K562 treated with DMSO at 1 percent for 48 hours (cell line): Measurements from ENCODE around the gene DNAJC24. TPM values are rescaled to one million over a fixed set of nuclear protein-coding genes. Genes with fewer than 3 reads are reported as not detected.

Source experiments
- total RNA-seq: library from RNA; unstranded; fragments of 300-600 nt; gene quantifications from 2 replicates; pipeline ENCODE4 v1.2.3, GENCODE V29; 2022; ENCODE audit warnings: low replicate concordance; ENCODE audit errors: extremely low read depth

The DNAJC24 gene, protein sequence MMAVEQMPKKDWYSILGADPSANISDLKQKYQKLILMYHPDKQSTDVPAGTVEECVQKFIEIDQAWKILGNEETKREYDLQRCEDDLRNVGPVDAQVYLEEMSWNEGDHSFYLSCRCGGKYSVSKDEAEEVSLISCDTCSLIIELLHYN
- total RNA-seq: not detected in 2 replicates

DNA sequence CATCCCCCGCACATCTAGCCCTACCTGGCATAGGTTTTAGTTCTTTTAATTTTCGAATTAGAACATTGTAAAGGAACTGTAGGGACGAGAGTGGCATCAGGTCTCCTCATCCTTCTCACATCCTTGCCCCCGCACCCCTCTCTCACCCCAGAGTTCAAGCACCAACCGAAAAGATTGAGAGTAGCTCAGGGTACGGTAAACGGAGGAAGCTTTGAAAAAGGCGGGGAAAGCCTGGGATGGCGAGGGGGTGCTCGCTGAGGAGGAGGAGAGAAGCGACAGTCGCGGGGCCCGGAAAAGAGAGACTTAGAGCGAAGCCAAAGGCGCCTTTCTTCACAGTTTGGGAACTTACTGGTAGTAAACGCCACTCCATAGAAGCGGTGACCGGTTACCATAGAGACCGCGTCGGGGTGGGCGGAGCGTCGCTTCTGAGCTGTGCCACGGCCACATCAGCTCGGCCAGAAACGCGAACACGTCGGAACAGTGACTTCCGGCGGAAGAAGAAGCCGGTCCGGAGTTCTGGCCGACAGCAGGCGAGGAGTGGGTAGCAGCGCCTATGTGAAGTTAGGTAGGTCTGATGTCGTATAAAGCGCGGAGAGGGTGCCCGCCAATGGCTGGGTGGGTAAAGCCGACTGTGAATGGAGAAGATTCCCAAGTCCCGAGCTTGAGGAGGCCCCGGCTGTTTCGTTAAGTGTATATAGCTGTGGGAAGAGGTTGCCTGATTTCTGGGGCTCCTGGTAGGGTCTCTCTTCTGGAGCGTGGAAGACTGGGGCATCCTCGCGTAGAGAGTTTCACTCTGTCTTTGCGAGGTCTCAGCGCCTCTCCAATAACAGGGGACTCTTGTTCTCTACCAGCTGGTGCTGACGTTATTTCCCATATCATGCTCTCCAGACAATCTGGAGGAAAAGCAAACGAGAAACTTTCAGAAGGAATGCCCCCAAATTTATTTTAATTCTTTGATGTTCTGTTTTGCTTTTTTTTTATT lies at the start of gene DNAJC24, which contains the start of gene DCDC1:
TSS of gene DNAJC24 (plus strand) at position 513 of the 982 bp plus-strand sequence. CDS start 889 bp downstream, outside the sequence.
TSS of gene DCDC1 (minus strand) at position 392 of the 982 bp plus-strand sequence. CDS start 41,459 bp downstream, outside the sequence.

Other genes starting within 250 kb of the DNAJC24 start
- not detected in 2 replicates for gene DCDC1, start 121 bp upstream of the DNAJC24 start, total RNA-seq
- gene IMMP1L, start 139.8 kb downstream of the DNAJC24 start, total RNA-seq: not detected in 2 replicates
- not detected in 2 replicates for gene ELP4, start 139.9 kb downstream of the DNAJC24 start, total RNA-seq